ENCODE data around the gene REV3L.
"Not testable (repeated sequence)": the region's sequence is repeated elsewhere in the genome, so short reads cannot be mapped to it uniquely, and the experiment has no call there.

Gene REV3L

GRCh38 chr6:111258010-111258409 is 225.0 kb downstream of the REV3L start:
- DNase-seq (ENCODE audit: low spot score) = no peak

GRCh38 chr6:111256646-111257045 is 226.4 kb downstream of the REV3L start:
- no peak for DNase-seq (ENCODE audit: low spot score)

GRCh38 chr6:111255838-111256237 is 227.2 kb downstream of the REV3L start:
- DNase-seq (ENCODE audit: low spot score) = not testable (repeated sequence)

- DNase-seq (ENCODE audit: low spot score) = no peak
Measured at GRCh38 chr6:111254779-111255166, 228.2 kb downstream of the REV3L start.

- DNase-seq (ENCODE audit: low spot score) = no peak
Measured at GRCh38 chr6:111254004-111254778, 228.8 kb downstream of the REV3L start.

GRCh38 chr6:111252726-111253125 is 230.3 kb downstream of the REV3L start:
- DNase-seq (ENCODE audit: low spot score) = no peak

GRCh38 chr6:111250791-111251354 is 232.1 kb downstream of the REV3L start:
- DNase-seq (ENCODE audit: low spot score) = no peak

Data from COLO829 (cell line).